Mesenchymal stem cell (in vitro differentiated cells and primary cell): ENCODE results near the gene IVL.

Source experiments
- DNase-seq: peaks from one replicate; pipeline ENCODE4 v3.0.0-alpha.2; 2013
- H2AFZ ChIP-seq: one replicate; pipeline ENCODE4 v1.6.1; 2013; ENCODE audit warnings: low read depth, mild to moderate bottlenecking, control low read depth, inconsistent platforms, low read length, moderate library complexity
- H2AK5ac ChIP-seq: 2 replicates; pipeline ENCODE4 v1.6.1; 2013; ENCODE audit warnings: low read length, moderate library complexity, mild to moderate bottlenecking, inconsistent platforms; ENCODE audit not compliant: severe bottlenecking
- H2BK120ac ChIP-seq: one replicate; pipeline ENCODE4 v1.6.1; 2013; ENCODE audit warnings: low read depth, mild to moderate bottlenecking, inconsistent platforms, low read length, moderate library complexity
- H2BK12ac ChIP-seq, 2 experiments: one replicate each; pipeline ENCODE4 v1.6.1; 2013; ENCODE audit warnings: inconsistent platforms in 2 of 2, low read length in 2 of 2, mild to moderate bottlenecking in 2 of 2, moderate library complexity in 2 of 2, control low read depth in 1 of 2
- H2BK15ac ChIP-seq: one replicate; pipeline ENCODE4 v1.6.1; 2013; ENCODE audit warnings: mild to moderate bottlenecking, low read depth, inconsistent platforms; ENCODE audit not compliant: poor library complexity, severe bottlenecking
- H2BK5ac ChIP-seq: 2 replicates; pipeline ENCODE4 v1.6.1; 2013; ENCODE audit warnings: low read depth, mild to moderate bottlenecking, low read length, control low read depth, inconsistent platforms; ENCODE audit not compliant: poor library complexity, severe bottlenecking
- H3K14ac ChIP-seq, 2 experiments: one replicate each; pipeline ENCODE4 v1.6.1; 2013; ENCODE audit warnings: inconsistent platforms in 2 of 2, low read length in 2 of 2, control low read depth in 1 of 2, mild to moderate bottlenecking in 1 of 2, moderate library complexity in 1 of 2
- H3K18ac ChIP-seq, 2 experiments: one replicate each; pipeline ENCODE4 v1.6.1; 2013; ENCODE audit warnings: inconsistent platforms in 2 of 2, low read length in 2 of 2, control low read depth in 1 of 2, low read depth in 1 of 2, mild to moderate bottlenecking in 1 of 2
- H3K23ac ChIP-seq, 2 experiments: one replicate each; pipeline ENCODE4 v1.6.1; 2013; ENCODE audit warnings: inconsistent platforms in 2 of 2, low read length in 2 of 2, mild to moderate bottlenecking in 2 of 2, moderate library complexity in 2 of 2, control low read depth in 1 of 2
- H3K27ac ChIP-seq: 2 replicates; pipeline ENCODE4 v1.5.1; 2013; ENCODE audit warnings: mild to moderate bottlenecking, moderate library complexity, low read length, control low read depth, inconsistent platforms; ENCODE audit not compliant: poor library complexity, severe bottlenecking
- H3K27me3 ChIP-seq, 2 experiments: 2 replicates each; pipeline versions ENCODE4 v1.6.1 to v1.7.0; 2013; ENCODE audit warnings: low read length in 2 of 2, mild to moderate bottlenecking in 2 of 2, moderate library complexity in 2 of 2, control low read depth in 1 of 2, inconsistent platforms in 1 of 2; ENCODE audit not compliant: control insufficient read depth in 1 of 2, insufficient read depth in 1 of 2
- H3K36me3 ChIP-seq, 2 experiments: 2 replicates each; pipeline versions ENCODE4 v1.6.1 to v1.7.0; 2013; ENCODE audit warnings: low read length in 2 of 2, control low read depth in 1 of 2, inconsistent platforms in 1 of 2, low read depth in 1 of 2, mild to moderate bottlenecking in 1 of 2; ENCODE audit not compliant: insufficient read depth in 2 of 2, control insufficient read depth in 1 of 2
- H3K4ac ChIP-seq, 2 experiments: one replicate each; pipeline ENCODE4 v1.6.1; 2013; ENCODE audit warnings: inconsistent platforms in 2 of 2, low read length in 2 of 2, mild to moderate bottlenecking in 2 of 2, moderate library complexity in 2 of 2, control low read depth in 1 of 2, low read depth in 1 of 2
- H3K4me1 ChIP-seq: 2 replicates; pipeline ENCODE4 v1.6.1; 2013; ENCODE audit warnings: low read depth, low read length, control low read depth; ENCODE audit not compliant: control insufficient read depth, insufficient read depth
- H3K4me2 ChIP-seq: 2 replicates; pipeline ENCODE4 v1.6.1; 2013; ENCODE audit warnings: low read length, mild to moderate bottlenecking, inconsistent platforms; ENCODE audit not compliant: poor library complexity, severe bottlenecking
- H3K4me3 ChIP-seq, 2 experiments: 2 replicates each; pipeline versions ENCODE4 v1.5.1 to v1.7.0; 2013; ENCODE audit warnings: low read length in 2 of 2, mild to moderate bottlenecking in 2 of 2, control low read depth in 1 of 2, low read depth in 1 of 2; ENCODE audit not compliant: insufficient read depth in 1 of 2
- H3K79me1 ChIP-seq: replicated peaks from 2 replicates; pipeline ENCODE4 v1.6.1; 2013; ENCODE audit warnings: mild to moderate bottlenecking, control low read depth, low read length, inconsistent platforms; ENCODE audit not compliant: poor library complexity, severe bottlenecking
- H3K9ac ChIP-seq: 2 replicates; pipeline ENCODE4 v1.7.0; 2013; ENCODE audit warnings: mild to moderate bottlenecking, low read length, moderate library complexity
- H3K9me3 ChIP-seq: 2 replicates; pipeline ENCODE4 v1.7.0; 2013; ENCODE audit warnings: mild to moderate bottlenecking, low read length; ENCODE audit not compliant: control insufficient read depth
- H4K8ac ChIP-seq: one replicate; pipeline ENCODE4 v1.6.1; 2013; ENCODE audit warnings: inconsistent platforms, mild to moderate bottlenecking, low read length, moderate library complexity
- H4K91ac ChIP-seq: one replicate; pipeline ENCODE4 v1.6.1; 2013; ENCODE audit warnings: mild to moderate bottlenecking, low read length, inconsistent platforms
- WGBS: methylation state at CpG from one replicate; pipeline ENCODE4 v1.1.7; 2013; ENCODE audit warnings: mixed read lengths; 5-methylcytosine and 5-hydroxymethylcytosine counted together

IVL gene

GRCh38 chr1:152878042-152878441 is 30.3 kb upstream of the IVL start, which contains the start of gene SMCP:
Gene SMCP, plus strand, starts transcription at chr1:152878322. Its CDS starts 6,101 bp downstream, at chr1:152884423.
- Histone ChIP-seq H3K4me3 (no peak within 1 kb of the TSS), H2BK12ac (no peak within 1 kb of the TSS), H3K14ac (no peak within 1 kb of the TSS), H3K79me1 (no peaks in the 10 kb centered on the region), H3K9ac (no peak within 1 kb of the TSS), H2BK120ac (no peak within 1 kb of the TSS), H3K36me3 (no peaks in the 10 kb centered on the region), H4K8ac (no peak within 1 kb of the TSS), H2BK15ac (no peak within 1 kb of the TSS), H3K9me3 (no peaks in the 10 kb centered on the region), H3K4ac (no peak within 1 kb of the TSS), H2AK5ac (no peak within 1 kb of the TSS), H3K23ac (no peak within 1 kb of the TSS), H4K91ac (no peak within 1 kb of the TSS), H3K18ac (no peak within 1 kb of the TSS), H3K27me3 (no peaks in the 10 kb centered on the region), H3K27ac (no peak within 1 kb of the TSS), H3K4me1 (no peaks in the 10 kb centered on the region), H2AFZ (no peak within 1 kb of the TSS), H3K4me2 (no peak within 1 kb of the TSS), H2BK5ac (no peak within 1 kb of the TSS)
- DNase-seq = no peak
- WGBS = 3% methylated on average over 1 of the region's 1 CpG

- no peak overlapping the region for H2BK12ac ChIP-seq
- H3K14ac ChIP-seq = no peak overlapping the region
- no peaks in the 10 kb centered on the region for H3K36me3 ChIP-seq
- H2BK5ac ChIP-seq = no peak overlapping the region
- no peak overlapping the region for H2BK120ac ChIP-seq
- H3K18ac ChIP-seq = no peak overlapping the region
- no peak overlapping the region for H3K4ac ChIP-seq
- H3K27me3 ChIP-seq = no peaks in the 10 kb centered on the region
- H4K91ac ChIP-seq = no peak overlapping the region
- H3K4me2 ChIP-seq = no peak overlapping the region
- H3K79me1 ChIP-seq = no peaks in the 10 kb centered on the region
- H2BK15ac ChIP-seq = no peak overlapping the region
- H3K9ac ChIP-seq = no peak overlapping the region
- H3K27ac ChIP-seq = no peak overlapping the region
- H3K23ac ChIP-seq = no peak overlapping the region
- no peak for DNase-seq
- no peaks in the 10 kb centered on the region for H3K4me1 ChIP-seq
- H2AFZ ChIP-seq = no peak overlapping the region
- no peak overlapping the region for H2AK5ac ChIP-seq
- no peak overlapping the region for H4K8ac ChIP-seq
- H3K4me3 ChIP-seq = no peak overlapping the region
- no peaks in the 10 kb centered on the region for H3K9me3 ChIP-seq
Observed at GRCh38 chr1:152879559-152880198, 28.7 kb upstream of the IVL start.

- Histone ChIP-seq H2AK5ac (no peak overlapping the region), H3K9ac (no peak overlapping the region), H3K9me3 (no peaks in the 10 kb centered on the region), H3K4me1 (no peaks in the 10 kb centered on the region), H3K4me3 (no peak overlapping the region), H3K79me1 (no peaks in the 10 kb centered on the region), H3K27me3 (no peaks in the 10 kb centered on the region), H3K27ac (no peak overlapping the region), H3K18ac (no peak overlapping the region), H2BK5ac (no peak overlapping the region), H3K4me2 (no peak overlapping the region), H2BK12ac (no peak overlapping the region), H3K4ac (no peak overlapping the region), H4K8ac (no peak overlapping the region), H3K36me3 (no peaks in the 10 kb centered on the region), H3K23ac (no peak overlapping the region), H2BK15ac (no peak overlapping the region), H4K91ac (no peak overlapping the region), H3K14ac (no peak overlapping the region), H2AFZ (no peak overlapping the region), H2BK120ac (no peak overlapping the region)
- WGBS = 56% methylated on average over 4 of the region's 4 CpGs
- no peak for DNase-seq
Observed at GRCh38 chr1:152880316-152880715, 28.0 kb upstream of the IVL start.

GRCh38 chr1:152880907-152881306 is 27.4 kb upstream of the IVL start:
- Histone ChIP-seq H3K36me3 (no peaks in the 10 kb centered on the region), H2BK15ac (no peak overlapping the region), H2AFZ (no peak overlapping the region), H3K23ac (no peak overlapping the region), H3K14ac (no peak overlapping the region), H3K27me3 (no peaks in the 10 kb centered on the region), H2AK5ac (no peak overlapping the region), H4K91ac (no peak overlapping the region), H3K4me3 (no peak overlapping the region), H2BK12ac (no peak overlapping the region), H3K4me2 (no peak overlapping the region), H3K79me1 (no peaks in the 10 kb centered on the region), H3K4me1 (no peaks in the 10 kb centered on the region), H3K4ac (no peak overlapping the region), H2BK5ac (no peak overlapping the region), H4K8ac (no peak overlapping the region), H3K27ac (no peak overlapping the region), H3K9ac (no peak overlapping the region), H3K9me3 (no peaks in the 10 kb centered on the region), H2BK120ac (no peak overlapping the region), H3K18ac (no peak overlapping the region)
- 78% methylated on average over 4 of the region's 5 CpGs for WGBS
- DNase-seq = no peak
